T-helper 2 cell treated with Interferon-gamma antibody and Interleukin-4, amounts not matched to agents 5 μg/mL and 100 μg/mL, for 36 hours (primary cell): ENCODE results near the gene LDB1.

ENCODE experiments used
- DNase-seq: peaks from one replicate; pipeline ENCODE4 v3.0.0; 2021; ENCODE audit warnings: low spot score
- H3K27ac Mint-ChIP-seq: one replicate; pipeline ENCODE4 v1.8.0; 2021; ENCODE audit warnings: mild to moderate bottlenecking, mixed read lengths
- H3K27me3 Mint-ChIP-seq: one replicate; pipeline ENCODE4 v1.8.0; 2021; ENCODE audit warnings: low read depth, mixed read lengths
- H3K36me3 Mint-ChIP-seq: one replicate; pipeline ENCODE4 v1.8.0; 2021; ENCODE audit warnings: low read depth, mixed read lengths
- H3K4me1 Mint-ChIP-seq: one replicate; pipeline ENCODE4 v1.8.0; 2021; ENCODE audit warnings: low read depth, mixed read lengths
- H3K4me3 Mint-ChIP-seq: one replicate; pipeline ENCODE4 v1.8.0; 2022; ENCODE audit warnings: mild to moderate bottlenecking, moderate library complexity, mixed read lengths
- H3K9me3 Mint-ChIP-seq: one replicate; pipeline ENCODE4 v1.8.0; 2021; ENCODE audit warnings: mixed read lengths

The LDB1 gene

GRCh38 chr10:102147561-102147960 lies 27.4 kb upstream of the LDB1 start:
- H3K4me3 Mint-ChIP-seq: no peak overlapping the region
- peaks cover 69% of the 10 kb centered on the region for H3K36me3 Mint-ChIP-seq
- peaks cover 15% of the 10 kb centered on the region for H3K4me1 Mint-ChIP-seq

GRCh38 chr10:102146971-102147428 lies 26.8 kb upstream of the LDB1 start:
- no peaks in the 10 kb centered on the region for H3K27me3 Mint-ChIP-seq
- peaks cover 15% of the 10 kb centered on the region for H3K4me1 Mint-ChIP-seq
- no peaks in the 10 kb centered on the region for H3K9me3 Mint-ChIP-seq
- DNase-seq: no peak
- no peak overlapping the region for H3K4me3 Mint-ChIP-seq
- peaks cover 67% of the 10 kb centered on the region for H3K36me3 Mint-ChIP-seq
- H3K27ac Mint-ChIP-seq: no peak overlapping the region

More at GRCh38 chr10:102147561-102147960, 27.4 kb upstream of the LDB1 start:
- H3K27ac Mint-ChIP-seq: no peak overlapping the region
- no peaks in the 10 kb centered on the region for H3K27me3 Mint-ChIP-seq
- DNase-seq: no peak
- H3K9me3 Mint-ChIP-seq: no peaks in the 10 kb centered on the region

- no peak for DNase-seq
- H3K9me3 Mint-ChIP-seq: no peaks in the 10 kb centered on the region
- no peak overlapping the region for H3K4me3 Mint-ChIP-seq
- H3K27ac Mint-ChIP-seq: no peak overlapping the region
- H3K36me3 Mint-ChIP-seq: peaks cover 49% of the 10 kb centered on the region
- H3K27me3 Mint-ChIP-seq: no peaks in the 10 kb centered on the region
- peaks cover 3% of the 10 kb centered on the region for H3K4me1 Mint-ChIP-seq
These were observed 21.5 kb upstream of the LDB1 start for GRCh38 chr10:102141583-102142107.

- H3K4me3 Mint-ChIP-seq: no peak overlapping the region
- DNase-seq: no peak
- H3K36me3 Mint-ChIP-seq: peaks cover 46% of the 10 kb centered on the region
- H3K27me3 Mint-ChIP-seq: no peaks in the 10 kb centered on the region
- peaks cover 5% of the 10 kb centered on the region for H3K4me1 Mint-ChIP-seq
- no peaks in the 10 kb centered on the region for H3K9me3 Mint-ChIP-seq
- no peak overlapping the region for H3K27ac Mint-ChIP-seq
These were observed 20.9 kb upstream of the LDB1 start for GRCh38 chr10:102140913-102141540.

GRCh38 chr10:102140218-102140617 lies 20.1 kb upstream of the LDB1 start:
- H3K9me3 Mint-ChIP-seq: no peaks in the 10 kb centered on the region
- H3K36me3 Mint-ChIP-seq: peaks cover 44% of the 10 kb centered on the region
- no peak overlapping the region for H3K27ac Mint-ChIP-seq

GRCh38 chr10:102139281-102140110 lies 19.3 kb upstream of the LDB1 start:
- no peaks in the 10 kb centered on the region for H3K27me3 Mint-ChIP-seq
- H3K27ac Mint-ChIP-seq: no peak overlapping the region
- H3K9me3 Mint-ChIP-seq: no peaks in the 10 kb centered on the region
- no peak for DNase-seq
- peaks cover 15% of the 10 kb centered on the region for H3K4me1 Mint-ChIP-seq
- peaks cover 46% of the 10 kb centered on the region for H3K36me3 Mint-ChIP-seq
- no peak overlapping the region for H3K4me3 Mint-ChIP-seq

More at GRCh38 chr10:102140218-102140617, 20.1 kb upstream of the LDB1 start:
- Mint-ChIP-seq H3K27me3 (no peaks in the 10 kb centered on the region), H3K4me3 (no peak overlapping the region), H3K4me1 (peaks cover 9% of the 10 kb centered on the region)
- DNase-seq: no peak

- peaks cover 31% of the 10 kb centered on the region for H3K36me3 Mint-ChIP-seq
- H3K4me1 Mint-ChIP-seq: peaks cover 29% of the 10 kb centered on the region
- H3K27ac Mint-ChIP-seq: peak overlapping the region; percentile 4
- no peak for DNase-seq
- no peak overlapping the region for H3K4me3 Mint-ChIP-seq
- H3K27me3 Mint-ChIP-seq: no peaks in the 10 kb centered on the region
- no peaks in the 10 kb centered on the region for H3K9me3 Mint-ChIP-seq
These were observed 15.9 kb upstream of the LDB1 start for GRCh38 chr10:102135956-102136526.

- H3K9me3 Mint-ChIP-seq: no peaks in the 10 kb centered on the region
- peak overlapping the region; percentile 94 for H3K27ac Mint-ChIP-seq
- H3K36me3 Mint-ChIP-seq: peaks cover 20% of the 10 kb centered on the region
- peaks cover 29% of the 10 kb centered on the region for H3K4me1 Mint-ChIP-seq
- no peaks in the 10 kb centered on the region for H3K27me3 Mint-ChIP-seq
- no peak for DNase-seq
- H3K4me3 Mint-ChIP-seq: peak overlapping the region; percentile 91
These were observed 14.2 kb upstream of the LDB1 start for GRCh38 chr10:102134416-102134815.

GRCh38 chr10:102133373-102134195 lies 13.4 kb upstream of the LDB1 start:
- peaks cover 29% of the 10 kb centered on the region for H3K4me1 Mint-ChIP-seq
- peak overlapping the region; percentile 91 for H3K4me3 Mint-ChIP-seq
- no peaks in the 10 kb centered on the region for H3K9me3 Mint-ChIP-seq
- H3K36me3 Mint-ChIP-seq: peaks cover 15% of the 10 kb centered on the region
- peak; percentile 65 for DNase-seq
- peak overlapping the region; percentile 94 for H3K27ac Mint-ChIP-seq
- H3K27me3 Mint-ChIP-seq: no peaks in the 10 kb centered on the region

GRCh38 chr10:102132563-102133372 lies 12.6 kb upstream of the LDB1 start, which contains the start of gene PPRC1:
TSS of gene PPRC1 (plus strand) at chr10:102133040. CDS start at chr10:102133069, 29 bp downstream.
- Mint-ChIP-seq H3K4me1 (peaks cover 29% of the 10 kb centered on the region), H3K27ac (peak within 1 kb of the TSS; percentile 94), H3K4me3 (peak within 1 kb of the TSS; percentile 91), H3K27me3 (no peaks in the 10 kb centered on the region), H3K36me3 (peaks cover 15% of the 10 kb centered on the region), H3K9me3 (no peaks in the 10 kb centered on the region)
- DNase-seq: peak; percentile 98

GRCh38 chr10:102132193-102132562 lies 12.0 kb upstream of the LDB1 start:
- H3K36me3 Mint-ChIP-seq: peaks cover 15% of the 10 kb centered on the region
- H3K27ac Mint-ChIP-seq: peak overlapping the region; percentile 94
- peaks cover 26% of the 10 kb centered on the region for H3K4me1 Mint-ChIP-seq
- peak overlapping the region; percentile 91 for H3K4me3 Mint-ChIP-seq
- H3K27me3 Mint-ChIP-seq: no peaks in the 10 kb centered on the region
- DNase-seq: no peak
- H3K9me3 Mint-ChIP-seq: no peaks in the 10 kb centered on the region

GRCh38 chr10:102131286-102132170 lies 11.4 kb upstream of the LDB1 start:
- Mint-ChIP-seq H3K36me3 (peaks cover 15% of the 10 kb centered on the region), H3K4me1 (peaks cover 26% of the 10 kb centered on the region), H3K27me3 (no peaks in the 10 kb centered on the region), H3K9me3 (no peaks in the 10 kb centered on the region), H3K4me3 (peak overlapping the region; percentile 91), H3K27ac (no peak overlapping the region)
- DNase-seq: no peak
